ENCODE measurements around the gene GALNT5.

GALNT5 gene

DNA sequence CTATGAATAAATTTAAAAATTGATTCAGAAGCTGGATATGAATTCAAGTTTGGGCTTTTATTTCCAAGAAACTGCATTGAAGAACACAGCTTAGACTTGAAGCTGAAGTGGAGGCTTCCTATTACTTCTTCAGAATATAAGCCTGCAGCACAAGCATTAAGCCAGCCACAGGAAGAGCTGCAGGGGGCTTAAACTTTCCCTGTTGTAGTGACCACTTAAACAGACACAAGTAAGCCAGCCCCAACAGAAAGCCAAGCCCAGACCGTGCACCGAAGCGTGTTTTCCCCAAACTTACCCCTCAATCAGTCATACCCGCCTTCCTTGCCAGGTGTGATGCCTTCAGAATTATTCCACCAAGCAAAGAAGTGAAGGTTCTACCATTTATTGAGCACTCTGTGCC is 39.5 kb downstream of the GALNT5 start:
- DNase-seq = no peak

DNA sequence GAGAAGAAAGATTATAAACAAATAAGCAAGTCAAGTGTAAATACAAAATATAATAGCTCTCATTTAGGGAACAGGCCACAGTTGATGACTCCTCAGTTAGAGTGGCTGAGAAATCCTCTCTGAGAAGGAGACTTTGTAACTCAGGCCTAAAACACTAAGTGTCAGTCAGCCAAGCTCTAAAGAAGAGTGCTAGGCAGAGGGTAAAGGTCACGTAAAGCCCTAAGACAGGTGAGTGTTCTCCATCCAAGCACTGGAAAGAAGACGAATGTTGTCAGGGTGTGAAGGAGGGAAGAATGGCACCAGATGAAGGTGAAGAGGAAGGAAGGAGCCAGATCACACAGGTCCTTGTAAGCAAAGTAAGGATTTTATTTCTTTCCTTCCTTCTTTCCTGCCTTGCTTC is 43.8 kb downstream of the GALNT5 start:
- no peak for DNase-seq

DNA sequence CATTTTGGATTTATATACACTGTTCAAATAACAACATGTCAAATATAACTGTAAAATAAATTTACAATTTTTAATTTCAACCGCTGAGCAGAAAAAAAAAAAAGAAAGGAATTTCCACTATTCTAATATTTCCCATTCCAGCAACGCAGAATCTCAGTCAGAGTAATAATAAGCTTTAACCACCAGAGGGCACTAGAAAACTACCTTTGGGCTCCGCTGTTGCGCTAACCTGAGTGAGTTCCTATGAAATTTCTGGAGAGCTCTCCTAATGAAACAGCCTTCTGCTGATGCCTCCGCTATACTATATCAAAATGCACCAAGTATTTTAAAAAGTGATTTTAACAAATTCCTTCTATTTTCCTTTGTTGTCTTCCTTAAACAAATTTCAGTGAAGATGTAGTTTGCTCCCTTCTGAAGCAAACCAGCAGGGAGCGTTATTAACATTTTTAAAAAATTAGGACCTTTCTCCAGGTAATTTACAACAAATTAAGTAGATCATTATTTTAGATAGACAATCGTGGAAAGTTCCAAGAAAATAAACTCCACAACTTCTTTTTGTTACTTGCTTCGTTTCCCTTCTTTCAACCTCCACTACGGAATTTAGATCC is 45.1 kb downstream of the GALNT5 start:
- peak; percentile 49 for DNase-seq

DNA sequence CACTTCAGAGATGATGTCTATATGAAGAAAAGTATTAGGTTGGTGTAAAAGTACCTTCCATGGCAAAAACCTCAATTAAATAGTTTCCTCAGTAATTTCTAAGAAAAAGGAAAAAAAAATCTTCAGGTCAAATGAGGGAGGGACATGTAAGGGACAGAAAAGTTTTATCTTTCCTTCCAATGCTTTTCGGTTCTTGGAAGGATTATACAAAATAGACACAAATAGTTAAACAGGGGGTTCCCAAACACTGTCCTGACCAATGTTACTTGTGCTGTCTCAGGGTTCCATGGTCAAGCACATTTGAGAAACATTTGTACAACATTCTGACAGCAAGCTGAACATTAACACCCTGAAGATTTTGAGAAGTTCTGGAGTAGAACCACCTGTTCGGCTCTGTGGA is 46.1 kb downstream of the GALNT5 start:
- no peak for DNase-seq

DNA sequence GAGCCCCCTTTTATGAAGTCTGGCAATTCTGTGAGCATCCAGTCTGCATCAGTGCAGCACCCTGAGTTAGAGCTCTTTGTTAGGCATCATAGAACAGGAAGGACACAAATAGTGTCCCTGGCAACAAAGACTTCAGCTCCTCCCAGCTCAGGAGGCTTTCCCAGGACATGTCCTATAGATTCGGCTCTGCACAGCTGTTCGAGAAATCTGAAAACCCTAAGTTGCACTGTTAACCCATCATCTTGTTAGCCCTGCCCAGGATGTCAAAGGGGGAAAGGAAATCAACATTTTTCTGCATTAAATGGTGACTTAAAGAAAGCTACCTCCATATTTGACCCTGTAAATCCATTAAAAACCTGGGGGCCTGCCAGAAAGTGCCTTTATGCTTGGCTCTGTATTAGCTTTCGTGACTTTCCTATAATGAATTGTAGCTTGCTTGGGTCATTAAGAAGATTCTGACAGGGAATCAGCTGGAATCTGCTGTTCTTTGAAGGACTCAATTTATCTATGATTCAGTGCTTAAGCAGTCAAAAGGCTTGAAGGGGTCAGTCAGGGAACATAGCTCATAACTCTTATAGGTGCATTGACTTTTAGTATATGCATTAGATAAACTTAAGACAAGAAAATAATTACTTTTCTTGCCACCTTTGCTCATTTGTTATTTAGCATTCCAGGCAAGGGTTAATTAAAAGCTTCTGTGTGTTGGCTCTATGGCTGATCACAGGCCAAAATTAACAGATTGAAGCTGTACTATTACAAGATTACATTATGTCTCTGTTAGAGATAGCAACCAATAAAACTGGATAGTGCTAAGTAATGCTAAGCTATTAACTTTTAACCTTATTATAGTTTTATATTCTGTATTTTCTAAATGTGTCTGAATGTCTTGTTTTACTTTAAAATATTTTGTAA is 47.6 kb downstream of the GALNT5 start:
- peak; percentile 78 for DNase-seq

DNA sequence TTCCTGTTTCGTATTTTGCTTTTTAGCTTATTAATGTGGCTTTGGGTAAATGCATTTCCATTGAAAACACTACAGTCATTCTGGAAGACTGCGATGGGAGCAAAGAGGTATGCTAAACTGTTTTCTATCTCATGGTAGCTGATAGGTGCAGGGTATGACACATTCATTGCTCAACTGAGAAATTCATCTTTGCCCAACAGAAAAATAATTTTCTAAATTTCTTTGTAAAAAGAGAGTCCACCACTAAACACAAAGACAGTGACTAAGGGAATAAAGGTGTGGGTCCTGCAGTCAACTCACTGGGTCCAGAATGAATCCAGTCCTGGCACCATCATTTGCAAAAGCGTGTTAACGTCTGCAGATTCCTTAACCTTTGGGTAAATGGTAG is 48.2 kb downstream of the GALNT5 start:
- DNase-seq = no peak

DNA sequence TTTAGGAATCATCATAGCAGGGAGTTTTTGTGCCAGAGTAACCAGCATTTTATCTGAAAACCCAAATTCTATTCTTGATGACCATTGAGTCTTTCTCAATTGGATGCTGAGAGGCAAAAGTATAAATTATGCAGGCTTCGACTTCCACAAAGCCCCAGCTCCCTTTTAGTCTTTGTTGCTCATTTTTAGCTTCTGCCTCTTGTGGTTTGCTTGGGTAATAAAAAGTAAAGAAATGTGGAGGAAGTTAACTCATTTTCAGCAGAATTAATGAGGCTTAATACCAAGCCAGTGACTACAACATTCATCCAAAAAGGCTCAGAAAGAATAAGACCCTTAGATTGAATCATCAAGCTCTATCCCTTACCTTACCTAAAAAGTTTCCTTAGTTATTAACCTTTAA is 49.5 kb downstream of the GALNT5 start:
- peak; percentile 35 for DNase-seq

DNA sequence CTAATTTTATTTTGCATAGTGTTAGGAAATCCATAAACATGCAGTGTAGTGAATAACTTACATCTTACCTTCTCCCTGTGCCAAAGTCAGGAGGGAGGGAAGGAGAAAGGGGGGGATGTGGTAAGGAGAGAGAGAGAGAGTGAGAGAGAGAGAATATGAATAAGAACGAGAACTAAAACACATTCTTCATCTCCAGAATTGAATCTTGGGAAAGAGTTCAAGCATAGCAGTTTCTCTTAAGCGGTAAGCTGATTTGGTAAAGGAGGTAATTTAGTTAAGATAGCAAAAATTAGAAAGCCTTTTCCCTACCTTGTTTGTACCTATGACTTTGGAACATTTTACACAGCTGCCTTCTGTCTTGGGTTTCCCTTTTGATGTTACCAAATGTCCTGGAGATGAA is 52.4 kb downstream of the GALNT5 start:
- DNase-seq = no peak

DNA sequence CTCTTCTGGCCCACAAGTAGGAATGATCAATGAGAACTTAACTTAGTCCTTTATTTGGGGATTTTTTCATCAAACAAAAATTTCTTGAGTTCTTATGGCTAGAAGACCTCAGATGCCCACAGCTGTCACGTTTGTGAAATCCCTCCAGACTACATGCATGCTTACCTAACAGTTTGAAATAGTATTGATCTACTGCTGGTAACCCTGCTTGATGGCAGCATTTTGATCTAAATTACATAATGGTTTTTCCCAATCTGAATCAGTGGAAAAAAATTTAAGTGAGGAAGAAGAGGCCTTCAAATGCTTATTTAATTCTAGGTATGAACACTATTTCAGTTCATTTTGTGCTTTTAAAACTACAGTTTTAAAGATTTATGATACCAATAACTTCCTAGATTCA is 54.2 kb downstream of the GALNT5 start:
- DNase-seq = no peak

DNA sequence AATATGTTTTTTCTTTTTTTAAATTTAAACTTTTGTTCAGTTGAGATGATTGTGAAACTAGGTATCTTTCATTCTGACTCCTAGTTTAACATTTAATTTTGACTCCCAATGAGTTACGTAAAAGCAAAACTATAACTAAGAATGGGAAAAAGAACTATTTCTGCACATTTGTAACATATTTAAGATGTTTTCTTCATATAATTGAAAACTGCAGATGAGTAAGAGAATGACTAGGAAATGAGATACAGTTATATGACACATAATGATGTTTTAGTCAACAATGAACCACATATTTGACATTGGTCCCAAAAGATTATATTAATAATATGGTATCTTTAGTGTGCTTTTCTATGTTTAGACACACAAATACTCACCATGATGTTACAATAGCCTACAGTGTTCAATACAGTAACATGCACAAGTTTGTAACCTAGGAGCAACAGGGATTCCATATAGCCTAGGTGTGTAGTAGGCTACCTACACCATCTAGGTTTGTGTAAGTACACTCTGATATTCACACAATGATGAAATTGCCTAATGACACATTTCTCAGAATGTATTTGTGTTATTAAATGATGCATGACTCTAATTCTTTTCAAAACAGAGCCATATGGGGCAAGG is 55.5 kb downstream of the GALNT5 start:
- peak; percentile 83 for DNase-seq

DNA sequence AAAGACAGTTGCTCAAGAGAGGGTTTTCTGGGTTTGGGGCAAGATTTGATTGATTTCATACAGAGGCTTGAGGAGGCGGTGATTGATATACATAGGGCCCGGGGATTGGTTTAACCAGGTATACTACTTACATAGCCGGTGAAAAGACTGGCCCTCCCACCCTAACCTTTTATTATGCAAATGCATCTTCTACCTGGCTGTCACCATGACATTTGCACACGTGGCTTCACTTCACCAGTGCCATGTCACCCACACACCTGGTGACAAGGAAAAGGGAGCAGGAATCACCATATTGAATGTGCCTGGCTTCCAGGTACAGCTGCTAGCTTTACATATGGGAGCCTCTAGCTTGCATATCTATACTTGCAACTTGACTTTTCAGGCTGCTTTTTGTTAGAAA is 58.4 kb downstream of the GALNT5 start:
- DNase-seq = no peak

DNA sequence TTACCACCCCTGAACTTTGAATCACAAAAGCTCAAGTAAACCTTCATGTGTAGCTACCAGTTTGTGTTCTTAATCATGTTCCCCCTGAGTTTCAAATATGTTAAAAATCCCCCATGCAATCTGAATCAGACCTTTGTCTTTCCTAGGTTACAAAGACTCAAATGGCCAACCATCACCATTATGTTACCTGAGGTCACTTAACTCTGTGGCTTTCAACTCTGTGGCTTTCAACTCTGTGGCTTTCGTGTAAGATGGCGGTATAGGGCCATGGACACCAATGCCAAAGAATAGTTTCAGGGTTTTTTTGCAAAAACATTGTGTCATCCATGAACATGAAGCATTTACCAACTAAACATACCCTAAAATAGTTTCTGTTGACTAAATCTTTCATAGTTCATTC is 61.4 kb downstream of the GALNT5 start:
- no peak for DNase-seq

DNA sequence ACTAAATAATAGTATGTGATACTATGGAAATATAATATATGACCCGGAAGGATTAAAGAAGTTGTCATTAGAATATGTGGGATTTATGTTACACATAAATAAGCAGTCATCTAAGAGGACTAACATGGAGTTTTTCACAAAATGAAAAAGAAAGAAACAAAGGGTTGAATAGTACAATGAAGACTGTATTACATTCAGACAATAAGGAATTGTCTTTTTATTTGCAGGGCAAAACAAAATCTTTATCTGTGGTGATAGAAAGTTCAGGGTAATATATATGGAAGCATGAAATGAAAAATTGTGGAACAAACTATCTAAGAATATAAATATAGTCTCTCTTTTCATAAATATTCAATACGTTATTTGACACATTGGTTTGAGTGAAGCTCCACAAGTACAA is 62.3 kb downstream of the GALNT5 start:
- no peak for DNase-seq

DNA sequence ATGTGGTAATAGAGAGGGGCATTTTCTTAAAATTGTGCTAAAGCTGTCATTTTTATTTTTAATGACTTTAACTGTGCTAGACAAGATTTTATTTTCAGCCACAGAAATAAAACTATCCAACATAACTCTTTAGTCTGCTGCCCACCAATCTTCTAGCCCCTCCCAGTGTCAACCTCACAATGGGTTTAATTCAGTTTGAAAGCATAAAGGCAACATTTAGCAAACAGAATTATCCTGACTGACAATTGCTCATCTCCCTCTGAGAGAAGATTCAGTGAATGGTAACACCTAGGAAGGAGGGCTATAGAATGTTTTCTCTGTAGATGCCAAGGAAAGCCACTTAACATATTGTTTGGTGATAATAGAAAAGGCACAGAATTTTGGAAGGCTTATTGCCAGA is 62.9 kb downstream of the GALNT5 start:
- DNase-seq = no peak

DNA sequence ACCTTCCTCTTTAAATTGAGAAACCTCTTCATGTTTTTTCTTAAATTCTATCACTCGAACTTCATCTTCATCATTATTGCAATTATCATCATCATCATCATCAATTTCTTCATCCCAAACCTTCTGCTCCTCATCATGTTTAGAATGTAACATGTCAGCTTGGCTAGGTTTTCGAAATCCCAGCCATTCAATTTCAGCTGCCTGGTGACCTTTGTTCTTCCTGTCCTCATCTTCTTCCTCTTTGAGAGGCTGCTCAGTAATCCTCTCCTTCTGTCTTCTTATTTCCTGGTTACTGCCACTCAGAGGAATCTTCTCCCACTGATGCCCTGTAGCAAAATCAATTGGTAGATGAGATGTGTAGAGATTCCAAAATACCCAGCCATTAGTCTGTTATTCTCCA is 64.0 kb downstream of the GALNT5 start:
- DNase-seq = no peak

DNA sequence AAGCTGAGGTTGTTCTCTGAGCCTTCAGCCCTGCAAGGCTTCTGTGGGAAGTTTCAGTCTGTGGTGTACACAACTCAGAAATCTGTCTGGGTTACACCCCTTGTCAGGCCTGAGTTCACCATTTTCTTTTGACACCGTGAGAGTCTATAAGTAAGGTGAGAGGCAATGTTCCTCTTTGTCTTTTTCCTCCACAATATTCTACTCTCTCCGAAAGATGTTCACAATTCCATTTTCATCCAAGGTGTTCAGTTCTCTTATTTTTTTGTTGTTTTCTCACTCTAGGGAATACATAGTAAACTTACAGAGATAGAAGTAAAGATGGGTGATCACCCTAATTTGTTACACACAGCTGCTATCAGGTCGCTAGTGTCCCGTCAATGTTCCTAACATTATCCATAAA is 64.9 kb downstream of the GALNT5 start:
- no peak for DNase-seq

DNA sequence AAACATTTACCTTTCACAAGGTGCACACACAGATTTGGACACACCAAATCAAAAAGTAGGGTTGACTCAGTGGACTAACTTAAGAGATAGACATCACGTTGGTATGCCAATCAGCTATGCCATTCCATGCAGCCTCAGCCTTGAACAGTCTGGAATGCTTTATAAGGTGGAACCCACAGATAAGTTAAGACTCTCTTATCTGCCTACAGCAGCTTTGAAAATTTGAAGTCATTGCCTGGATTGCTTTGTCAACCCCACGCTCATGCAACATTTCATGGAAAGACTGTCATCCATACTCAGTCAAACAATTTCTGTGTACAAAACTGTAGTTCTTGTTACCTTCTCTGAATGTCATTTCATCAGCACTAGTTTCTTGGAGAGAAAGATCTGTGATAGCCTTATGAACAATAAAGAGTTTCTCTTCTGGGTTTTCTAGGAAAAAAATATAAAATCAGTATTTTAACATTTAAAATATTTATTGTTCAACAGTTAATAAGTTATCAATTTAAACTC is 66.9 kb downstream of the GALNT5 start:
- no peak for DNase-seq

DNA sequence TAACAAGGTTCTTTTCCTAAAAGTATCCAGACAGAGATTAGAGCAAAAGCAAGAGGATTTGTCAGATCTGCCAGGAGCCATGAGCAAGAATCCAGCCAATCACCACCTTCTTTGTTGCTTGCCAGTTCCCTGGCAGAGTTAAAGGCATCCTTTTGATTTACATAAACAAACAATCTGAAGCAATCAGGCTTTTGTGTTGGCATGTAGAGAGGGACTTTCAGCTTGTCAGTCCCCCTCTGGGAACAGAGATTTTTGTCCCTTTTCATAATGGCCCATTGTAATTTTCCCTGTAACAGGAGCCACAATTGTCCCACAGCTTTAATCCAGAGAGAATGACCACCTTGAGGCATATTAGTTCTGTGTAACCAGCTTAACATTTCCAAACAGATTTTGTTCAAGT is 68.3 kb downstream of the GALNT5 start, which contains the start of gene ERMN:
ERMN (minus strand) TSS at position 39 of the 400 bp plus-strand sequence. CDS start 182 bp downstream, outside the sequence.
- no peak for DNase-seq

DNA sequence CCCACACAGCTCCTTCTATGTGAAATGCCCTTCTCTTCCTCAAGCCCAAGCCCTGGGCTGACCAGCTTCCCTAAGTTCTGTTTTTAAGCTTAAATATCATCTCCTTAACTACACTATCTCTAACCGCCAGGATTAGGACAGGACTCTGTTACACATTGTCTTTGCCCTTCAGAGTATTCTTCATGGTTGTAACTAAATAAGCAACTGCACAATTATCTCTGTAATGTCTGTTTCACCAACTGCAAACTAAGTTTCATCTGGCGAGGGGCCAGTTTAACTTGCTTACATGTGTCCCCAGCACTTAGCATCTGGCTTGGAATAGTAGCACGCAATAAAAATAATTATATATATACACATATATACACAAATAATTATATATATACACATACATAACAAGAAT is 69.2 kb downstream of the GALNT5 start:
- DNase-seq = no peak

DNA sequence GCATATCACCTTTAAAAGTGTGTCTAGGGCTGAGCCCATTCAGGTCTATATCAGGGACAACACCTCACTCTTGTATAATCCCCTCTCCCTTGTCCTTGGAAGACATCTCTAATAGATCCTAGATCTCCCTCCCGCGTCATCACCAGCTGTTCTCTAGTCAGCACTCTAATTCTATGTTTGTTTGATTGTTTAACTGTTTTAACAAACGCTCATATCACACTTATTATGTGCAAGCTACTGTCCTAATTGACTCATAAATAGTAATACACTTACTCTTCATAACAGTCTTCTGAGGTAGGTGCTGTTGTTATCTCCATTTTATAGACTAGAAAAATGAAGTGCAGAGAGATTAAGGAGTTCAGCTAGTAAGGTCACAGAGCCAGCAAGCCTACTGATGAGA is 69.7 kb downstream of the GALNT5 start:
- DNase-seq = no peak

DNA sequence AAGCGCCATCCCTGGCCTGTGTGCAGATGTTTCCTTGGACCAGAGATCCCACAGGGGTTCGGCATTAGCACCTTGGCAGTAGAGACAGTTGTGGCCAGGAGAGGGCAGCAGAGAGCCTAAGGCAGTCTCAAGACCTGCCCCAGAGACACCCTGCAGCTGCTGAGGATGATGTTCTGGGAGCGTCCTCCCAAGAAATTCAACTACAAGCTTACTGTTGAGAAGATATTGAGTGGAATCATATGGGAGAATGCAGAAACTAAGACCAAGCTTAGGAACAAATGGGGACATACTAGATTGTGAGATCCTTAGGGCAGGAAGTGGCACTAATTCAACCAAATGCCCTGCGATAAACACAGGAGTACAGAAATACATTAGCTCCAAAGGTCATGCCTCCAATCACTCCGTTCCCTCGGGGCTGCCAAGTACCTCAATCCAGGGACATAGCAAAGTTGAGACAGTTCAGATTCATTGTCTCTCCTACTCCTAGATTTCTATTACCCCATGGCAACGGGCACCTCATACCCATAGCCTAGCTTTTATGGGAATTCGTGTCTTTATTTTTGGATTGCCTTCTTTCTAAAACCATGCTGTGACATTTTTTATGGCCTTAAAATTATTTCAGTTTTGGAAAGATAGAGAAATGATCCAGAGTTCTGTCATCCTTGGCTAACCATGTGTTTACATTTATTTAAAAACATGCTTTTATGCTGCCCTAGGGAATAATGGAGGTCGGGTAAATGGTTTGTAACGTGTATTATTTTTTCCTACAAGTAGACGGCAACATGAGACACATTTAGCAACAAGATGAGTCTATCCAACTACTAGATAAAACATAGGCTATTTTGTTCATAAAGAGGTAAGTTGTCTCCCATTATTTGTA is 70.4 kb downstream of the GALNT5 start:
- DNase-seq = peak; percentile 76

DNA sequence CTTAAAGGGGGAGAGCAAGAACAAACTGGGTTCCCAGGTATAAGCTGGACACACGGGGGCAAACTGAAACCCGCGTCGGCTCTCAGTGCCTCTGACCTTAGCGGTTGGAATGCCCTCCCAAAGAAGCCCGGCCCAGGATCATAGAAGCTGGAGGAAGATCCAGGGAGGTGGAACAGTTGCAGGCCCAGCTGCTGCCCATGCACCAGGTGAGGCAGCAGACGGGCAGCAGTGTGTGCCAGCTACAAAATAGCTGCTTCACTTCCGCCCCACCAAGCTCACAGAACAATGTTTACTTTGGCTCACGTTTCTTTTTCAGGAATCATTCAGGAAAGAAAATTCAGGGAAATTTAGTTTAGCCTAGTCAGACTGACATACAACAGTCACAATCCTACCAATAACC is 72.0 kb downstream of the GALNT5 start:
- DNase-seq = no peak
